RPMI8226 (cell line): ENCODE measurements around the gene GANAB.
"Not testable (repeated sequence)": the region's sequence is repeated elsewhere in the genome, so short reads cannot be mapped to it uniquely, and the experiment has no call there.

Experiments used
- DNase-seq: peaks from one replicate; pipeline ENCODE4 v3.0.0-alpha.2; 2015

The GANAB gene

DNA sequence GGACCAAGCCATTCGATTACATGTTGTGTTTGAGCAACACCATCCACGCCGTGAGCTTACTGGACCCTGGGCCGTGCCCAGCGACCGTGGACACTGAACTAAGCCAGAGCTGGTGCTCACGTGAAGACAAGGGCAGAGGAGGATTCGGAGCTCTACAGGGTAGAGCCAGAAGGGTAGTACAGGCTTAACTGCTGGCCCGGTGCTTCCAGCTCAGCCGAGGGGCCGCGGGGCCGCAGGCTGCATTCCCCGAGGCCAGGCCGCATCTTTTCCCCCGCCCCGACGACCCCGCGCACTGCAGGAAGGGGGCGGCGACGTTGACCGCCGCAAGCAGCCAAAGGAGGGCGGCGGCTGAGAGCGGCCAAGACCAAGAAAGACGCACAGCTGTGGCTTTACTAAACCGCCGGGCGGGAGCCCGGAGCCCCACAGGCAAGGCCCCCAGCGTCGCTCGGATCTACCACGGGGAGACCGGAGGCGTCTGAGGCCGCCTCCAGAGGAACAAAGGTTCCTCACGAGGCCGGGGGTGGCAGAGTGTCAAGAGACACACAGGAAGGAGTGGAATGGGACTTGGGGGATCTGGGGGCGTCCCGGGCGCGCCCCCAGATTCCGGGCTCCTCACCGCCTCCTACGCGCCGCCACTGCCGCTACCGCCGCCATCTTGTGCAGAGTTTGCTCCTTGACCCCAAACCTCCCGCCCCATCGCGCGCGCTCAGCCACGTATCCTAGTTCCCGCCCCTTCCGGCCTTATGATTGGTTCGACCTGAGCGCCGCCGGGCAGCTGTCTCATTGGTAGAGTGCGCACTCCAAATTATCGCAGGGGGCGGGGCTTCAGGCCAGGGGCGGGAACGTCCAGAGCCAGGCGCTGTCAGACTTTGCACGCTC, at the start of gene GANAB:
Gene GANAB, minus strand, starts transcription at position 668 of the 879 bp plus-strand sequence. Its CDS starts 14 bp downstream, at position 654.
- DNase-seq: peak; percentile 100

DNA sequence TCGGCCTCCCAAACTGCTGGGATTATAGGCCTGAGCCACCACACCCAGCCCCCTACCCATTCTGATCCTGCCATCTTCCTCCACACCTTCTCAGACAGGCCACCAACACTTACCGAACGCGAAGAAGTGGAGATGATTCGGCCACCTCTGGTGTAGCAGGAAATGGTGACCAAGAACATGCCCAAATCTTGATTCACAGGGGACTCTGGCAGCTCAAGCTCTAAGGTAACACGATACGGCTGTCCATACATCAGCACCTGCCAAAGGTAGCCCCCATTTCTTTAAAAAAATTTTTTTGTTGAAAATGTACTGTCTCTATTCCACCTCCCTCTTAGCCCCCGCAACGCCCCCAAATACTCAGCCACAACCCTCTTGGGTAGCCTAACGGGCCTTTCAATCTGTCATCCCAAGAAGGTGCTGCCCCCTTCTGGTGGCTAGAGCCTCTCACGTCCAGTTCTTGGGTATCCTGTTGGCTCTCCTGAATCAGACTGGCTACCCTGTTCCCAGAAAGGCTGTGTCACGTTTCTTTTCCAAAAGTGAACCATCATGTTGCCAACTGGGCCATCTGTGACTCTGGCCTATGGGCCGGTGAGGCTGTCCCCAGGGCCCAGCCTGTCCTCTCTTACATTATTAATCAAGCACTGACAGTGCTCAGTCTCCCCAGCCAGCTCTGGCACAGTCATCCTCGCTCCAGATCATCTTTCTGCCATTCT, 48.2 kb upstream of the GANAB start:
- DNase-seq: peak; percentile 77

DNA sequence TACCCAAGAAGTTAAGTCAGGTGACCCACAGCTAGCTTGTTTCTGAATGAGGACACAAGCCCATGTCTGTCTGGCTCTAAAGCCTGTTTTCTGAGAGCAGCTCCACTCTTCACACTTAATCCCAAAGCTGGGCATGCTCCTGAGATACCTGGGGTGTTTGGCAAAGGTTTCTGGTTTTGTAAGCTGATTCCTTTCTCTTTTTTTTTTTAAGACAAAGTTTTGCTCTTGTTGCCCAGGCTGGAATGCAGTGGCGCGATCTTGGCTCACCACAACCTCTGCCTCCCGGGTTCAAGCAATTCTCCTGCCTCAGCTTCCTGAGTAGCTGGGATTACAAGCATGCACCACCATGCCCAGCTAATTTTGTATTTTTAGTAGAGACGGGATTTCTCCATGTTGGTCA, 47.2 kb upstream of the GANAB start:
- not testable (repeated sequence) for DNase-seq

DNA sequence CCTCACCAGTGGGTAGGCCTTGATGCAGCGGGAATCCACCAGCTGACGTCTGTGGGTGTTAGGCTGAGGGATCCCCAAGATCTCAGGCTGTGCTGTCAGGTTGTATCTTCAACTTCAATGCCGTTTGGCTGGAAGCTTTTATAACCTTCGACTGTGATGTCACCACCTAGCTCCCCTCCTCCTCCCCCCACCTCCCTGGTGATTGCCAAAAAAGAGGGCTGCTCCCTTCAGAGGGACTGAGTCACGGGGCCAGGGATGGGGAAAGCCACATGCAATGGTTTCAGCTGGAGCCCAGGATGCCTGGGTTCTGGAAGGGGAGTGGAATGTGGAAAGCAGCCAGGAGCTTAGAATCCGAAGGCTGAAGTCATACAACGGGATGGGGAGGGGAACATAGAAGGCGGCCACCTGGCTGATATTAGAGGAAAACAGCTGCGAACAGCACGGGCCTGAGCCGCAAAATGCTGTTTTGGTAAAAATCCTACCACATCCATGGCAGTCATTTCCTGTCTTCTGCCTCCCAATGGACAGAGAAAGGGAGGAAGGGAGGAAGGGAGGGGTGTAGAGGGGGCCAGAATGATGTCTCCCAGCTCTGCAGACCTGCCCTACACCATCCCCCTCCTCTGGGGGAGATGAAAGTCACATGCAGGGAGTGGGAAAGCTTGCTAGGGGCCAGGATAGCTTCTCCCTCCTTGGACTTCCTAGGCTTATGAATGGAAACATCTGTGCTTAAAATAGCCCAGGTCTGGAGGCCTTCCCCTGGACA, 43.2 kb upstream of the GANAB start, which contains the start of gene LRRN4CL:
Gene LRRN4CL, minus strand, starts transcription at position 110 of the 763 bp plus-strand sequence. CDS start 1,022 bp downstream, outside the sequence.
- DNase-seq: no peak

DNA sequence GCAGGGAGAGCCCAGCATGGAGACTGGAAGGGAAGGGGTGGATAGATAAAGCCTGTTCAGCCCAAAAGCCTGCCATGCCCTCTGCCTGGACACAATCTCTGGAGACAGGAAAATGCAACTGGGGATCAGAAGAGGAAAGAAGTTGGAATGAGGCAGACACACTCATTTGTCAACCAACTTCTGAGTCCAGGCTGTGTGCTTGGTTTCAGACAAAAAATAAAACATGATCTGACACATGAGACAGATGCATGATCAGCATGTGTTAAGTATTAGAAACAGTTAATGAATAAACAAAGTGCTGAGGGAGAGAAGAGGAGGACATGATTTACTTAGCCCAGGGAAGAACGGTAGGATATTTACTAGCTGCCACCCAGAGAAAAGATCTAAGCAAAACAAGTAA, 42.1 kb upstream of the GANAB start:
- DNase-seq: no peak

DNA sequence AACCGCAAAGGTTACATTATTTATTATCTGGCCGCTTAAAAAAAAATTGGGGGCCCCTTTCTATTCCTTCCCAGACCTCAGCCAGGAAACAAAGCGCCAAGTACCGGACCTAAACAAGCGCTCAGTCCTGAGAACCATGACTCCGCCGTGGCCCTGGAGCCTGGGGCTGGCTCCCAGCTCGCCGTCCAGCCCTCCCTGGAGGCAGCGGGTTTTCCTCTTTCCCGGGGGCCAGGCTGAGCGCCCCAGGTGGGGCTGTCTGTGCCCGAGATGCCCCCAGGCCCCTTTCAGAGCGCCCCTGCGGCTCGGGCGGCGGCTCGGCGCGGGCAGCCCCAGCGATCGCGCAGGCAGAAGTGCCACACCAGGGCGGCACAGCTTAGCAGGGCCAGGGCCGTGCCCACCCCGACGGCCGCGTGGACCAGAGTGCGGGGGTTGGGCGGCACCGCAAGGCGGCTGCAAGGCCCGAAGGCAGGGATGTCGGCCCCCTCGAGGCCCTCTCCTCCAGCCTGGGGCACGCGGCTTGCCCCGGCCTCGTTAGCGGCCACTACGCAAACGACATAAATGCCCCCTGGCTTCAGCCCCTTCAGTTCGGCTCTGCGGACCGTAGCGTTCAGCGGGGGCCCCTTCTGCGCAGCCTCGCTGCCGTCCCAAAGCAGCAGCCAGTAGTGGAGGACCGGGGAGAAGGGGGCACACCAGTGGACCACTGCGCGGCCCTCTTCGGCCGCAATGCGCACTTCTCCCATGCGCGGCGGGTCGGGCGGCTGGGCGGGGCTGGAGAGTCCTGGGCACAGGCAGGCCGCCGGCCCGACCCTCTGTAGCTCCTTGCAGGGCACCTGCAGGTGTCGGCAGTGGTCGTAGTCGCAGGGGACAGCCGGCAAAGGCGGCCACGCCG, 41.3 kb upstream of the GANAB start:
- no peak for DNase-seq

DNA sequence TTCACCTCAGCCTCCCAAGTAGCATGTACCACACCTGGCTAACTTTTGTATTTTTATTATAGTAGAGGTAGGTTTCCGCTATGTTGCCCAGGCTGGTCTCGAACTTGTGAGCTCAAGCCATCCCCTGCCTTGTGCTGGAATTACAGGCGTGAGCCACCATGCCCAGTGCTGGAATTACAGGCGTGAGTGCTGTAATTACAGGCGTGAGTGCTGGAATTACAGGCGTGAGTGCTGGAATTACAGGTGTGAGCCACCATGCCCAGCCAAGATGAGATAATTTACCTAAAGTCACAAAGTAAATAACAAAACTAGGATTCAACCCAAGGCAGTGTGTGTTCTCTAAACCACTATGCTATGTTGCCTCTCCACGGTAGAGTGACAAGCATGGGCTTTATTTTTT, 36.1 kb upstream of the GANAB start:
- DNase-seq: no peak

DNA sequence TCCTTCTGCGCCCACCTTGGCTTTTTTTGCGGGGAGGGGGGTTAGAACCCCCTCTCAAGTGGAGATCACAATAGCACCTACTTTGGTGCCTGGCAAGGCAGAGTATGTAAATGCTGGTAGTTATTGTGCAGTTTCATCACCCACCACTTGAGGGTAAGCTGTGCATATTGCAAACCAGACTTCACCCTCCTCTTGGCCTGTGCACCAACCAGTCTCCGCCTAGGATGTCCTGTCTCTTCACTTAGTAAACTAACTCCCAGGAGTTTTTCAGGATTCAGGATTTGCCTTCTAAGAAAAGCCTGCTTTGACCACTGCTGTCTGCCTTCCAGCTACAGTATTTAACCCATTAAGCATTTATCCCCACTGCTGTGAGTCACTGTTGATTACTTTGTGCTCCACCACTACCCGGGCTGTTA, 34.4 kb upstream of the GANAB start:
- DNase-seq: peak; percentile 81

DNA sequence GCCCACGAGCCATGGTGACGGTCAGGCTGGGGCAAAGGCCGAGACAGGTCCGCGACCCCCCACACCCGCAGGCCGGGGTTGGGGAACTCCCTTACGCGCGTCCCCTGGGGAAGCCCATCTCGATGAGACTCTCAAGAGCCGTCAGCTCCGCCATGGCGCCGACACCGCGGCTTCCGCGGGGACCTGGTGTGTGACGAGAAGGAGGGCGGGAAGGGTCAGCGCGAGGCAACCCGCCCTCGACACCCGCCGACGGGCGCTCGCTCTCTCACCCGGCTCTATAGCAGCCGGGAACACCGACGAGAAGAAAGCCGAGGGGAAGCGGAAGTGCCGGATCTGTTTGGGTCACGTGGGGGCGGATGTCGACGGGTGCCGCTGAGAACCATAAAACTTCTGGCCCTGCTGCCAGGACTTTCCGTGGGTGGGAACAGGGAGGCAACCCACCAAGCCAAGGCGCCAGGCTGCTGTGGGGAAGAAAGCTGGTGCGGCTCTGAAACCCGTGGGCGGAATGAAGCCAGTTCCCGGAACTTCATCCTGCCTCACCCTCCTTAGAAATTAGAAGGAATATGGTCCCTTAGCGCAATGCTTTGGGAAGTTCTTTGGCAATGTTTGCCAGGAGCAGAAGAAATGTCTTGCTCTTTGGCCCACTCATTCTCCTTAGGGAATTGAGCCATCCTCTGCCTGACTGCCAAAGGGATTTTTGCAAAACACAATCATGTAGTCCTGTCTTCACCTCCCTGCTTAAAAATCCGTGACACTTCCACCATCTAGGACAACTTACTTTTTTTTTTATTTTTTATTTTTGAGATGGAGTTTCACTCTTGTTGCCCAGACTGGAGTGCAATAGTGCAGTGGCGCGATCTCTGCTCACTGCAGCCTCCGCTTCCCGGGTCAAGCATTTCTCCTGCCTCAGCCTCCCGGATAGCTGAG, 32.6 kb upstream of the GANAB start, which contains the start of gene UBXN1:
Gene UBXN1, minus strand, starts transcription at position 304 of the 927 bp plus-strand sequence. Its CDS starts 150 bp downstream, at position 154.
- DNase-seq: peak; percentile 94

DNA sequence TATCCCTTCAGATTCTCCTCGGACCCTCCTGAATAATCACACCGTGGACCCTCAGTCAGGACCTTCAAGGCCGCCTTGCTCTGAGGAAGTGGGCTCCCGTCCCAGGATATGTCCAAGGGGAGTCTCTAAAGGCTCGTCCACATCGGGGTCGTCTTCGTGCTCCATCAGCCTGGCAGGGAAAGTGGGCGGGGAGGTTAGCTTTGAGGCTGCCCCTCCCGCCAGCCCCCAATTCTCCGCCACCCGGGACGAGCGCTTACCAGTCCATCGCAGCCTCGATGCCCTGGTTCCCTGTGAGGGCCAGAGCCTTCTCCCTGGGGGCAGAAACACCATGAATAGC, 32.0 kb upstream of the GANAB start:
- DNase-seq: no peak

DNA sequence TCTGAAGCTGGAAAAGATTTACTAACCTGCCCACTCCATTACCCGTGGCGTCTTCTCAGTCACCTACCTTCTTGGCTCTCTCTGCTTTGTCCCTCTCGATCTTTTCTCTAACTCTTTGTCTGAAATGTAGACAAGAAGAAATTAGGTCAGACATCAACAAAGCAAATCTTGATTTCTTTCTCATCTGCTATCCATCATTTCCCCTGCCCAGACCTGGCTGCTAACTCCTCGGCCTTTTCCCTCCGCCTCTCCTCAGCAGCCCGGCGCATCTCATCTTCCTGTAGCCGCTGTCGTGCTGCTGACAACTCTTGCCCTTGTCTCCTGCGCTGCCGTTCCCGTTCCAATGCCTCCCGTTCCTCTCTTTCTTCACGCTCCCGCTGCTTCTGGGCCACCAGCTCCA, 31.3 kb upstream of the GANAB start:
- no peak for DNase-seq

DNA sequence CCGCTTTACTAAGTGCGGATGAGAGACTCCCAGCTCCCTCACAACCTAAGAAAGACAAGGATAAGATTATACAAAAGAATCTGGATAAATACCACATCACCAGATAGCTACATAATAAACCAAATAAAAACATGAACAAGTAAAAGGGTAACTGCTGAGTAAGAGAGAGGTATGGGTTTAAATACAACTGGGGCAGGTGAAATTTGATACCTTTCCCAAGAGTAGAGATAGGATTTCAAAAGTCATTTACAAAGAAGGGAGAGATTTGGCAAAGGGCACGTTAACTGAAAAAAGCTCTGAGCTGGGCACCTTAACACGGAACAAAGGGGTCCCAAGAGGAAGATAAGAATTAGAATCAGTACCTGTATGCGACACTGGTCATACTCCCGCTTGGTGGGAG, 30.7 kb upstream of the GANAB start:
- no peak for DNase-seq

DNA sequence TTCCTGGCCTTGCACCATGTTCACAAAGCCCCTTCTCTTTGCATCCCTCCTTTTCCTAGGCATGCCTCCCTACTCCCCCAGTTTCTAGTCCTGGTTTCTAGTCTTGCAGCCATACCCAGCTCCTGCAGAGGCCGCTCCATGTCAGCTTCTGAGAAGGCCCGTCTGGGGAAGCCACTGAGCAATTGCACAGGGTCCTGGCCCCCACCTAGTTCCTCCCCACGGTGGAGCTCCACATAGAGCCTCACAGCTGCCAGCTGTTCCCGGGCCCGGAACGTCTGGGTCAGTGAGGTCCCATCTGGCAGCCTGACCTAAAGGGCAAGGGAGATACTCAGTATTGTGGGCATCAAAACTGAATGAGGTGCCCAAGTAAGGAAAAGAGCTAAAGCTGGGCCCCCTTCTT, 30.3 kb upstream of the GANAB start:
- no peak for DNase-seq

DNA sequence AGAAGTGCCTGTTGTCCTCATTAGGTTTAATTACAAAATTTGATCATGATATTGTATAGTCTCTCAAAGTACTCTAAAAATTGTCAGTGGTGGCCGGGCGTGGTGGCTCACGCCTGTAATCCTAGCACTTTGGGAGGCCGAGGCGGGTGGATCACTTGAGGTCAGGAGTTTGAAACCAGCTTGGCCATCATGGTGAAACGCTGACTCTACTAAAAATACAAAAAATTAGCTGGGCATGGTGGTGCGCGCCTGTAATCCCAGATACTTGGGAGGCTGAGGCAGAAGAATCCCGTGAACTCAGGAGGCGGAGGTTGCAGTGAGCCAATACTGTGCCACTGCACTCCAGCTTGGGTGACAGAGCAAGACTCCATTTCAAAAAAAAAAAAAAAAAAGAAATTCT, 29.0 kb upstream of the GANAB start:
- not testable (repeated sequence) for DNase-seq

DNA sequence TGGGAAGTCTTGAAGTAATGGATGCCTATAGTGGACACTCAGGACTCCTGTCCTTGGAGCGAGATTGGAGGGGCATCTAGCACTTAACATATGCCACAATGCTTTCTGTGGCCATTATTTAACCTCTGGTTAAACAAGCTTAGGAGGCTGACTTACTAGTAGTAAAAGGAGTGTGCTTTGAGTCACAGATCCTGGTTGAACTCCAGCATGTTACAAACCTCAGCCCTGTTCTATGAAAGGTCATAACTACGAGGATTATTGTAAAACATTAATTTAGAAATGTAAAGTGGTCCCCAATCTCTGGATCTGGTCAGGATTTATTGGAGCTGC, 26.7 kb upstream of the GANAB start:
- no peak for DNase-seq

DNA sequence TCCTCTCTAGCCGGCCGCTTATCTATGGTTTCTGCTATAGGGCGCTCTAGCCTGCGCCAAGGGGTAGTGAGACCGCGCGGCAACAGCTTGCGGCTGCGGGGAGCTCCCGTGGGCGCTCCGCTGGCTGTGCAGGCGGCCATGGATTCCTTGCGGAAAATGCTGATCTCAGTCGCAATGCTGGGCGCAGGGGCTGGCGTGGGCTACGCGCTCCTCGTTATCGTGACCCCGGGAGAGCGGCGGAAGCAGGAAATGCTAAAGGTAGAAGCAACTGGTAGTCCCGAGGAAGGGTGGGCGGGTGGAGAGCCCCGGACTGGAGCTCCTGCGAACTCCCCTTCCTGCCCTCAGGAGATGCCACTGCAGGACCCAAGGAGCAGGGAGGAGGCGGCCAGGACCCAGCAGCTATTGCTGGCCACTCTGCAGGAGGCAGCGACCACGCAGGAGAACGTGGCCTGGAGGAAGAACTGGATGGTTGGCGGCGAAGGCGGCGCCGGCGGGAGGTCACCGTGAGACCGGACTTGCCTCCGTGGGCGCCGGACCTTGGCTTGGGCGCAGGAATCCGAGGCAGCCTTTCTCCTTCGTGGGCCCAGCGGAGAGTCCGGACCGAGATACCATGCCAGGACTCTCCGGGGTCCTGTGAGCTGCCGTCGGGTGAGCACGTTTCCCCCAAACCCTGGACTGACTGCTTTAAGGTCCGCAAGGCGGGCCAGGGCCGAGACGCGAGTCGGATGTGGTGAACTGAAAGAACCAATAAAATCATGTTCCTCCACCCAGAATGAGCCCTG, 25.4 kb upstream of the GANAB start, which contains the start of the genes LBHD1 and UQCC3:
Gene LBHD1, minus strand, starts transcription at position 660 of the 782 bp plus-strand sequence. CDS start 2,236 bp downstream, outside the sequence.
Gene UQCC3, plus strand, starts transcription at position 66 of the 782 bp plus-strand sequence. Its CDS starts 73 bp downstream, at position 139.
- DNase-seq: peak; percentile 86

DNA sequence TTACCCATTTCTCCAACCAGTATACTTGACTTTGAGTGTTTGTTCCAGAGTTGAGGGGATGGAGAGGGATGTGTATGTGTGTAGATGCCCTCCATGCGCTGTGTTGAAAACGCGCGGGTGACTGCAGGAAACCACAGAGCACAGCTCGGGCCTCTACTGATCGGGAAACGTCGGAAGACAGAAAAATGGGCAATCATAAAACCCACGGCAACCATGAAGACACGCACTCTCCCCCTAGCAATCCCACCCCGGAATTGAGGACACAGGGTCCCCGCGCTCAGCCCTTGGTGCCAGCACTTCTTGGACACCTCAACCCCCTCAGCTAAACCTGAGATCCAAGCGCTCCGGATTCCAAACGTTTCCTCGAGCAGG, 24.8 kb upstream of the GANAB start:
- no peak for DNase-seq

DNA sequence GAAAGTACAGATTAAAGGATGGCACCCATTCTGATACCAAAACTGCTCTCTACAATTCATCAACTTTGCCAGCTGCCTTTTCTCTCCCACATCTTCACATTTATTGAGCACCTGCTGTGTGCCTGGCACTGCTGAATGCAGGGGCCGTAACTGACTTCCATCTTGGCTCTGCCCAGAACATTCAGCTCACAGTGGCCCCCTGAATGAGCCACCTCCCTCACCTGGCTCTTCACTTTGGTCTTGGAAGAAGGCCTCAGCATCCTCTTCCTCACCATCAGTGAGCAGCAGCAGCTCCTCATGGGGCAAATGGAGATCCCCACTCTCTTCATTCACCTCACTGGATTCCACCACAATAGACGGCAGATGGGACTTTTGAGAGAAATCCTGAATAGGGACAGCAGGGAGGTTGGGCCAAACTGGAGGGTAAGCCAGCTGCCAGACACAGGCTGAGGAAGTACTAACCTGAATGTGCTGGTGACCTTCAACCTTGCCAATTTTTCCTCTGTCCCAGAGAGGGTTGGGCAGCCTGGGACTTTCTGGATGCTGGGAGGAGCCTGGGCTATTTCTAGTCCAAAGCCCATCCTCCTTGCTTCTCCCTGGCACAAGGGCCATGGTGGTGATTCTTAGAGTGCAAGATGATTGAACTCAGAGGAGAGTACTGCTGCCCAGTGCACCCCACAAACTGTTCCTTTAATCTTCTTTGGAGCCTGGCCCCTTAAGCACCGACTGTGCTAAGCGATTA, 23.2 kb upstream of the GANAB start:
- no peak for DNase-seq

DNA sequence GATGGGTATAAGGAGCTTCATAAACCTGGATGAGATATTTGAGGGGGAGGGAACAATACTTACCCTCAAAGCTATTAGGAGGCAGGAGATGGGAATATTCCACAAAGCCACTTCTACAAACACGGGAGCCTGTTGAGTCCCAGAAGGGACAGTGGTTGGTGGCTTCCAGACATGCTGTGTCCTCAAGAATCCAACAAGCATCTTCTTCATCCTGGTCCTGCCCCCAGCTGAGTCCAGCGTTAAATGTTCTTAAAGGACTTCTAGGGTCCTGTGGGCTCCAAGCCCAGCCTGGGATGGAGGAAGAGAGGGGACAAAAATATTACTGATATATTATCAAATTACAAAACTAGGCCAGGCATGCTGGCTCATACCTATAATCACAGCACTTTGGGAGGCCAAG, 21.0 kb upstream of the GANAB start:
- DNase-seq: no peak
